Measurements from ENCODE around the gene MXI1. TPM values are rescaled to one million over a fixed set of nuclear protein-coding genes. Genes with fewer than 3 reads are reported as not detected.

Gene MXI1
- total RNA-seq: 10 to 100 TPM; 31.3 to 55.4 TPM
- 38.6 TPM for polyA plus RNA-seq (2013, experiment 1 of 2)
- polyA plus RNA-seq (2013, experiment 2 of 2): 30.7 TPM
- long read RNA-seq, experiment 1, partial matches to known transcripts: 3 of 20 reads
- long read RNA-seq, experiment 1, other reads (novel, unspliced or antisense): 12 of 20 reads
- long read RNA-seq, experiment 2, transcript MXI1-202 (6 exons, 3,470 nt): major isoform, 39 of 94 reads
- long read RNA-seq, experiment 2, transcript MXI1-201 (6 exons, 2,424 nt): minor isoform, 16 of 94 reads
- long read RNA-seq, experiment 2, partial matches to known transcripts: 9 of 94 reads
- long read RNA-seq, experiment 2, other reads (novel, unspliced or antisense): 27 of 94 reads
- long read RNA-seq, experiment 3, transcript MXI1-201 (6 exons, 2,424 nt): major isoform, 10 of 28 reads
- long read RNA-seq, experiment 3, partial matches to known transcripts: 3 of 28 reads
- long read RNA-seq, experiment 3, other reads (novel, unspliced or antisense): 10 of 28 reads
- long read RNA-seq, experiment 4, partial matches to known transcripts: 0 of 8 reads
- long read RNA-seq, experiment 4, other reads (novel, unspliced or antisense): 6 of 8 reads

DNA sequence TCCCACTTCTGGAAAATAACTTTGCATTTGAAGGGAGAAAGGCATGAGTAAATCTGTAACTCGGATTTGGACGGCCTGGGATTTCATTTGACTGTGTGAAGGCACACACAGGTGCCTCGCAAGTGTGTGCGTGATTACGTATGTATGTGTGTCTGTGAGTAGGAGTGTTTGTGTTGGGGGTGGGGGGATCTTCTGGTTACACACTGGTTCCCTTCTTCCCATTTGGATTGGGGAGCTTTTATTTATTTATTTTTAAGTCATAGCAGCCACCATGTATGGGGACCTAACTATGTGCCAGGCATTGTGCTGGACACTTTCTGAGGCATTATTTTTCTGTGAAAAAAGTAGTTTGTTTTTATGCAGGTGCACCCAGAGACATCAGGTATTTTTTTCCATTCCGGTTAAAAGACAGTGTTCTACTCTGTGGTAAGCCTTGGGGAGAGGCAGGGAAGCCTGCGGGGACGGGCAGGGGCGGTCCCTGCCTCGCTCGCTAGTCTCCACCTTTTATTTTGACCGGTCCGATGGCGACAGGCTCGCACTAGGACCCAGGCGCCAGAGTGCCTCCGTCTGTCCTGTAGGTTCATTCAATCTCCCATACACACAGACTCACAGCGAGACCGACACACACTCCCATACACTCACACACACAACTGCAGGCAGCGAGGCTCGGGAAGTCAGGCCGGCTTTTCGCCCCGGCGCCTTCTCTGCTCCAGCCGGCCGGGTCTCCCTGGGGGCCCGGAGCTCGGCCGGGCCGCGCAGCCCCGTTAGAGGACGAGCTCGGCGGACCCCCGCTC, at the start of gene MXI1:
Gene MXI1, plus strand, starts transcription at position 595 of the 794 bp plus-strand sequence. CDS start 204 bp downstream, outside the sequence.
- H3K4me1 ChIP-seq (ENCODE audit: control insufficient read depth, insufficient read depth, low read length): peaks cover 11% of the 10 kb centered on the region
- Mint-ChIP-seq H3K4me3 (peak within 1 kb of the TSS; percentile 84), H3K27ac (peak within 1 kb of the TSS; percentile 90), H3K4me1 (peaks cover 43% of the 10 kb centered on the region), H3K9me3 (no peaks in the 10 kb centered on the region), H3K27me3 (ENCODE audit: insufficient read depth) (peaks cover 67% of the 10 kb centered on the region), H3K36me3 (ENCODE audit: low read depth) (no peaks in the 10 kb centered on the region)
- no peaks in the 10 kb centered on the region for H3K9me3 ChIP-seq (ENCODE audit: control insufficient read depth, low read length)
- TF ChIP-seq, protein P1, sequence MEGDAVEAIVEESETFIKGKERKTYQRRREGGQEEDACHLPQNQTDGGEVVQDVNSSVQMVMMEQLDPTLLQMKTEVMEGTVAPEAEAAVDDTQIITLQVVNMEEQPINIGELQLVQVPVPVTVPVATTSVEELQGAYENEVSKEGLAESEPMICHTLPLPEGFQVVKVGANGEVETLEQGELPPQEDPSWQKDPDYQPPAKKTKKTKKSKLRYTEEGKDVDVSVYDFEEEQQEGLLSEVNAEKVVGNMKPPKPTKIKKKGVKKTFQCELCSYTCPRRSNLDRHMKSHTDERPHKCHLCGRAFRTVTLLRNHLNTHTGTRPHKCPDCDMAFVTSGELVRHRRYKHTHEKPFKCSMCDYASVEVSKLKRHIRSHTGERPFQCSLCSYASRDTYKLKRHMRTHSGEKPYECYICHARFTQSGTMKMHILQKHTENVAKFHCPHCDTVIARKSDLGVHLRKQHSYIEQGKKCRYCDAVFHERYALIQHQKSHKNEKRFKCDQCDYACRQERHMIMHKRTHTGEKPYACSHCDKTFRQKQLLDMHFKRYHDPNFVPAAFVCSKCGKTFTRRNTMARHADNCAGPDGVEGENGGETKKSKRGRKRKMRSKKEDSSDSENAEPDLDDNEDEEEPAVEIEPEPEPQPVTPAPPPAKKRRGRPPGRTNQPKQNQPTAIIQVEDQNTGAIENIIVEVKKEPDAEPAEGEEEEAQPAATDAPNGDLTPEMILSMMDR (conservative IDR thresholded peaks at IDR 0.05): no peak
- peaks cover 34% of the 10 kb centered on the region for H3K27me3 ChIP-seq (ENCODE audit: control insufficient read depth, insufficient read depth, low read length, poor library complexity, severe bottlenecking)
- peak within 1 kb of the TSS; percentile 45 for H3K27ac ChIP-seq (ENCODE audit: low read depth, low read length)
- peak within 1 kb of the TSS; percentile 39 for H3K9ac ChIP-seq (ENCODE audit: extremely low read depth, low read length, poor library complexity, severe bottlenecking)
- no peaks in the 10 kb centered on the region for H3K36me3 ChIP-seq (ENCODE audit: control insufficient read depth, insufficient read depth, low read length)
- peak; percentile 93 for DNase-seq
- H3K4me3 ChIP-seq (ENCODE audit: low read length): peak within 1 kb of the TSS; percentile 94
- WGBS, 2 experiments (ENCODE audit: insufficient coverage in 1 of 2, insufficient read length in 1 of 2): 0 to 6% methylated on average over 2 to 37 of the region's 37 CpGs

DNA sequence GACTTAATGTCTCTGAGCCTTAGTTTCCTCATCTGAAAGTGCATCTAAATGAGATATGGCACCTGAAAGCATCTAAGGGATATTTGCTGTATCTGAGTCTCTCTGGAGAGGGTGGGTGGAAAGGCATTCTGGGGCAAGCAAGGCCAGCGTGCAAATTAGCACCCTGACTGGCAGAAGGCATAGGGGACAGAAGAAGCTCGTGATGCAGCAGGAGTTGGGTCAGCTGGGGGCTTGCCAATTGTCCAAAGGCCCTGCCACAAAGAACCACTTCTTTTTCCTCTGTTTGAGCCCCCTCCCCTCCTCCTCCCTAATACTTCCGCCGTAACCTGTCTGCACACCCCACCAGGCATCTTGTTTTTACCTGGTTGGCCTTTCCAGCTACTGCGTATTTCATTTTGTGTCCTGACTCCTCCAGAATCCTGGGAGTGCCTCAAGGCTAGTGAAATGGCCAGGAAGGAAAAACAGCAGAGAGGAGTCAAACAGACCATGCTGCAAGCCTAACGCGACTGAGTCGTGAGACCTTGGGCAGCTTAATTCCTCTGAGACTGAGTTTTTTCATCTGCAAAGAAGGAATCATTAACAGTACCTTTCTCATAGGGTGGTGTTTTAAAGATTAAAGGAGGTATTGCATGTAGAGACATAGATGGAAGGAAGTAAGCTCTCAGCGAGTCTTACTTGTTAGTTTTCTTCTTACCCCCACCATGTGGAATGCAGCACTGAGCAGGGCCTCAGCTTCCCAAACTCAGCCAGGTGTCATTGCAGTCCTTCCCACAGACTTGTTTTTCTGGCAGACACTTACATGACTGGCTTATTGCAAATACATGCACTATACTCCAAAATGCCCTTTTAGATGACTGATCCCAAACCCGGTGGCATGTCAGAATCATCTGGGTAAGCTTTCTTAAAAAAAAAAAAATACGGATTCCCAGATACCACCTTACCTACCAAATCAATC, 49.1 kb upstream of the MXI1 start:
- Mint-ChIP-seq H3K9me3 (no peaks in the 10 kb centered on the region), H3K36me3 (ENCODE audit: low read depth) (no peaks in the 10 kb centered on the region), H3K27me3 (ENCODE audit: insufficient read depth) (peaks cover 65% of the 10 kb centered on the region), H3K4me3 (no peak overlapping the region), H3K4me1 (peaks cover 17% of the 10 kb centered on the region), H3K27ac (no peak overlapping the region)
- no peaks in the 10 kb centered on the region for H3K9me3 ChIP-seq (ENCODE audit: control insufficient read depth, low read length)
- H3K4me1 ChIP-seq (ENCODE audit: control insufficient read depth, insufficient read depth, low read length): peaks cover 8% of the 10 kb centered on the region
- TF ChIP-seq, protein P1 (conservative IDR thresholded peaks at IDR 0.05): no peak
- H3K4me3 ChIP-seq (ENCODE audit: low read length): no peak overlapping the region
- peaks cover 49% of the 10 kb centered on the region for H3K27me3 ChIP-seq (ENCODE audit: control insufficient read depth, insufficient read depth, low read length, poor library complexity, severe bottlenecking)
- H3K27ac ChIP-seq (ENCODE audit: low read depth, low read length): no peak overlapping the region
- 87 to 88% methylated on average over 9 to 11 of the region's 11 CpGs for WGBS, 2 experiments (ENCODE audit: insufficient coverage in 1 of 2, insufficient read length in 1 of 2)
- DNase-seq: peak; percentile 53
- H3K9ac ChIP-seq (ENCODE audit: extremely low read depth, low read length, poor library complexity, severe bottlenecking): no peak overlapping the region
- no peaks in the 10 kb centered on the region for H3K36me3 ChIP-seq (ENCODE audit: control insufficient read depth, insufficient read depth, low read length)
